ENCODE results near the gene GBA2. TPM values are rescaled to one million over a fixed set of nuclear protein-coding genes. Genes with fewer than 3 reads are reported as not detected.

Gene GBA2
- polyA plus RNA-seq, 1 of the 3 experiments (the other 2 are of a cell fraction) = 71.5 TPM

- TF ChIP-seq, protein P1, sequence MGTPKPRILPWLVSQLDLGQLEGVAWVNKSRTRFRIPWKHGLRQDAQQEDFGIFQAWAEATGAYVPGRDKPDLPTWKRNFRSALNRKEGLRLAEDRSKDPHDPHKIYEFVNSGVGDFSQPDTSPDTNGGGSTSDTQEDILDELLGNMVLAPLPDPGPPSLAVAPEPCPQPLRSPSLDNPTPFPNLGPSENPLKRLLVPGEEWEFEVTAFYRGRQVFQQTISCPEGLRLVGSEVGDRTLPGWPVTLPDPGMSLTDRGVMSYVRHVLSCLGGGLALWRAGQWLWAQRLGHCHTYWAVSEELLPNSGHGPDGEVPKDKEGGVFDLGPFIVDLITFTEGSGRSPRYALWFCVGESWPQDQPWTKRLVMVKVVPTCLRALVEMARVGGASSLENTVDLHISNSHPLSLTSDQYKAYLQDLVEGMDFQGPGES (IDR thresholded peaks at IDR 0.05; ENCODE audit: low read depth, low read length) = no peak
- TF ChIP-seq, protein P2, sequence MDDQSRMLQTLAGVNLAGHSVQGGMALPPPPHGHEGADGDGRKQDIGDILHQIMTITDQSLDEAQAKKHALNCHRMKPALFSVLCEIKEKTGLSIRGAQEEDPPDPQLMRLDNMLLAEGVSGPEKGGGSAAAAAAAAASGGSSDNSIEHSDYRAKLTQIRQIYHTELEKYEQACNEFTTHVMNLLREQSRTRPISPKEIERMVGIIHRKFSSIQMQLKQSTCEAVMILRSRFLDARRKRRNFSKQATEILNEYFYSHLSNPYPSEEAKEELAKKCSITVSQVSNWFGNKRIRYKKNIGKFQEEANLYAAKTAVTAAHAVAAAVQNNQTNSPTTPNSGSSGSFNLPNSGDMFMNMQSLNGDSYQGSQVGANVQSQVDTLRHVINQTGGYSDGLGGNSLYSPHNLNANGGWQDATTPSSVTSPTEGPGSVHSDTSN (IDR thresholded peaks at IDR 0.05) = 0 out of 2 replicates have a peak, but pooled peaks have one; percentile 2
- TF ChIP-seq TEAD4 (IDR thresholded peaks at IDR 0.05; ENCODE audit: borderline replicate concordance, insufficient read depth) (no peak), CTCF (IDR thresholded peaks at IDR 0.05) (no peak), RFX5 (IDR thresholded peaks at IDR 0.05; ENCODE audit: low read length) (no peak), FOSL2 (IDR thresholded peaks at IDR 0.05; ENCODE audit: borderline replicate concordance, low read depth) (no peak)
These were observed 59.3 kb downstream of the GBA2 start, which contains the start of gene TPM2 (continued) for GRCh38 chr9:35689542-35690293.

DNA sequence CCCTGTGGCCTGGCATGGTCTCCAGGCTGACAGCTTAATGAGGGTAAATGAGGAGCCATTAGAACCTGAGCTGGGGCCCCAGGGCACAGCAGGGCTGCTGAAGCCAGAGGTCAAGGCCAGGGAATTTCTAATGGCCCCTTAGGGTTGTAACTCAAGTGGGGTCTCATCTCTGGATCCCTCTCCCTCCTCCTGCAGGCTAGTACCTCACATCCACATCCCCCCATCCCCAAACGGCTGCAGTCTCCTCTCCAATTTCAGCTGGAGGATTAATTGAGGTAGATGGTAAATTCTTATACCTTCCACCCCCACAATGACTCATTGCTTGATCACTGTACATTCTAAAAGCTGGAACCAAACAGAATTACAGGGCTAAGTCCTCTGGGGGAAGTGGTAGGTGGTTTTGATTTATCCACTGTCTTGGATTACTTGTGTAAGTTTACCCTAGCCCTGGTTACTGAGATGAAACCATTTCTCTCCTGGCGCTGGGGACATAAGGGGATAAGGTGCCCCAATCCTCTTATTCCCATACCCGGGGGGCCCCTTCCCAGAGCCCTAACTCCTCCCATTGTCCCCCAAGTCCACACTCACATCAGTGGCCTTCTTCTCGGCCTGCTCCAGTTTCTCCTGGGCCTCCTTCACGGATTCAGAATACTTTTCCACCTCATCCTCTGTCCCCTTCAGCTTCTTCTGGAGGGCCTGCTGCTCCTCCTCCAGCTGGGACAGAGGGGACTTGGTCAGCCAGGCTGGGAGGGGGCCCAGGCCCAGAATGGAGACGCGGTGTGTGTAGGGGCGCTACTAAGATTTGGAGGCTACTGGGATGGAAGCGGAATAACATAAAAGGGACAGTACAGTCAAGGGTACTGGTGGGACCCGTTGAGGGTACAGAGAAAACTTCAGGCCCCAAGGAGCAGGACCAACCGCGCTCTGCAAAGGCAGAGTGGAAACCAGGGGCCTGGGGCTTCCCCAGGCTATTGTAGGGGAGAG is 60.2 kb downstream of the GBA2 start:
- no peaks in the 10 kb centered on the region for H3K9me3 ChIP-seq
- H3K4me2 ChIP-seq = peak overlapping the region; percentile 91
- H3K36me3 ChIP-seq (replicated peaks in 1 of 2; ENCODE audit: control insufficient read depth in 1 of 2, insufficient read depth in 2 of 2, low read length in 1 of 2) = peaks cover 14 to 20% of the 10 kb centered on the region in 2 experiments
- H3K27me3 ChIP-seq (ENCODE audit: insufficient read depth) = no peaks in the 10 kb centered on the region
- H3F3A ChIP-seq (replicated peaks; ENCODE audit: insufficient read depth) = peaks cover 47% of the 10 kb centered on the region
- H4K20me1 ChIP-seq (ENCODE audit: insufficient read depth) = peaks cover 50% of the 10 kb centered on the region
- peak overlapping the region; percentile 93 to 96 for H3K27ac ChIP-seq (ENCODE audit: low read depth in 2 of 2, low read length in 1 of 2)
- peak overlapping the region; percentile 95 for H3K9ac ChIP-seq
- peak overlapping the region; percentile 62 to 73 for H3K4me3 ChIP-seq (ENCODE audit: low read depth in 2 of 2, low read length in 1 of 2)
- H3K9me2 ChIP-seq = no peaks in the 10 kb centered on the region
- H2AFZ ChIP-seq (ENCODE audit: low read depth) = no peak overlapping the region
- peaks cover 19 to 34% of the 10 kb centered on the region in 2 experiments; a peak in 3 of 4 replicates for H3K4me1 ChIP-seq (ENCODE audit: control insufficient read depth in 1 of 2, insufficient read depth in 2 of 2, low read depth in 1 of 2, low read length in 1 of 2)
- CTCF ChIA-PET = interaction anchor here (0.7 to 2.3 kb wide), 10 partner anchors 8 to 102 kb away, joined by 3 to 26 read pairs (median 3); partner anchors contain the start of genes CCDC107 and RMRP
- POLR2A ChIA-PET = no interaction called here
- 43% methylated on average over 12 of the region's 12 CpGs for WGBS (ENCODE audit: low lambda C conversion rate)
- H3K79me2 ChIP-seq (ENCODE audit: insufficient read depth) = peaks cover 47% of the 10 kb centered on the region
- DNase-seq = no peak
- TF ChIP-seq, protein P2 (IDR thresholded peaks at IDR 0.05) = peak; percentile 70
- TF ChIP-seq NRF1 (IDR thresholded peaks at IDR 0.05; ENCODE audit: low read depth, low read length) (no peak), JUND (IDR thresholded peaks at IDR 0.05) (peak; percentile 92), NFIC (IDR thresholded peaks at IDR 0.05; ENCODE audit: borderline replicate concordance) (0 out of 2 replicates have a peak, but pooled peaks have one; percentile 42), ZBTB33 (IDR thresholded peaks at IDR 0.05; ENCODE audit: borderline replicate concordance, low read depth) (no peak), GABPA (IDR thresholded peaks at IDR 0.05; ENCODE audit: low read depth) (no peak), REST (IDR thresholded peaks at IDR 0.05; ENCODE audit: low read depth, low read length) (no peak), RXRA (IDR thresholded peaks at IDR 0.05; ENCODE audit: borderline replicate concordance, low read depth) (peak; percentile 35; the same call in 1 of the 2 replicates), ELF1 (IDR thresholded peaks at IDR 0.05) (no peak), RAD21 (IDR thresholded peaks at IDR 0.05; ENCODE audit: low read length) (no peak), MEF2A (IDR thresholded peaks at IDR 0.05; ENCODE audit: borderline replicate concordance, low read depth) (no peak)

All from SK-N-SH (cell line).